Common myeloid progenitor, CD34-positive (primary cell): Measurements from ENCODE around the gene TRIM7.
"Not testable (repeated sequence)": the region's sequence is repeated elsewhere in the genome, so short reads cannot be mapped to it uniquely, and the experiment has no call there.

Experiments used
- CTCF ChIA-PET: fragments of 350-600 bp; sonication (Branson Sonifier 250); formaldehyde crosslinking; loops from one replicate; lab custom pipeline; 2021; ENCODE audit warnings: antibody characterized with exemption; lab: Charles Lee
- POLR2A ChIA-PET: fragments of 350-600 bp; sonication (Branson Sonifier 250); formaldehyde crosslinking; loops from one replicate; lab custom pipeline; 2021; ENCODE audit warnings: antibody characterized with exemption; lab: Charles Lee
- DNase-seq, 3 donors: peaks; one replicate each; pipeline versions ENCODE4 v3.0.0 to v3.0.0-alpha.2; 2013
- H3K27ac ChIP-seq, 2 experiments: 1 replicate in 1 of 2; 2 replicates in 1 of 2; pipeline ENCODE4 v1.7.0; 2013; ENCODE audit warnings: inconsistent platforms in 2 of 2, low read length in 2 of 2, mild to moderate bottlenecking in 2 of 2, low read depth in 1 of 2, moderate library complexity in 1 of 2; ENCODE audit not compliant: severe bottlenecking in 2 of 2, insufficient read depth in 1 of 2, poor library complexity in 1 of 2
- H3K27me3 ChIP-seq, 5 experiments: replicated peaks in 2 of 5; 1 replicate in 3 of 5; 2 replicates in 2 of 5; pipeline versions ENCODE4 v1.6.1 to v1.7.0; 2013; ENCODE audit warnings: low read length in 4 of 5, mild to moderate bottlenecking in 2 of 5, moderate library complexity in 2 of 5, inconsistent platforms in 1 of 5; ENCODE audit not compliant: insufficient read depth in 5 of 5, control insufficient read depth in 4 of 5
- H3K36me3 ChIP-seq, 4 experiments: 1 replicate in 2 of 4; 2 replicates in 2 of 4; pipeline versions ENCODE4 v1.6.1 to v1.7.0; 2013; ENCODE audit warnings: low read length in 3 of 4, control low read depth in 1 of 4, mild to moderate bottlenecking in 1 of 4; ENCODE audit not compliant: control insufficient read depth in 4 of 4, insufficient read depth in 4 of 4
- H3K4me1 ChIP-seq, 4 experiments: 1 replicate in 3 of 4; 2 replicates in 1 of 4; pipeline versions ENCODE4 v1.6.1 to v1.7.1; 2013; ENCODE audit warnings: low read length in 3 of 4, mild to moderate bottlenecking in 3 of 4, control low read depth in 1 of 4, inconsistent platforms in 1 of 4, moderate library complexity in 1 of 4; ENCODE audit not compliant: control insufficient read depth in 4 of 4, insufficient read depth in 4 of 4; ENCODE audit errors: control extremely low read depth in 1 of 4
- H3K4me3 ChIP-seq, 7 experiments: 1 replicate in 4 of 7; 2 replicates in 3 of 7; pipeline versions ENCODE4 v1.5.1 to v1.7.0; 2013; ENCODE audit warnings: mild to moderate bottlenecking in 7 of 7, low read length in 6 of 7, moderate library complexity in 6 of 7, inconsistent platforms in 2 of 7, low read depth in 2 of 7, control low read depth in 1 of 7; ENCODE audit not compliant: insufficient read depth in 4 of 7, control insufficient read depth in 1 of 7; ENCODE audit errors: extremely low read depth in 1 of 7
- H3K9me3 ChIP-seq, 5 experiments: 1 replicate in 4 of 5; 2 replicates in 1 of 5; pipeline versions ENCODE4 v1.6.1 to v1.7.1; 2013; ENCODE audit warnings: low read length in 4 of 5, mild to moderate bottlenecking in 2 of 5, inconsistent platforms in 1 of 5, low read depth in 1 of 5, moderate library complexity in 1 of 5; ENCODE audit not compliant: control insufficient read depth in 4 of 5, insufficient read depth in 2 of 5; ENCODE audit errors: control extremely low read depth in 1 of 5
- WGBS: methylation state at CpG from one replicate; pipeline ENCODE4 v1.1.5; 2013; ENCODE audit not compliant: insufficient coverage; 5-methylcytosine and 5-hydroxymethylcytosine counted together

The TRIM7 gene

DNA sequence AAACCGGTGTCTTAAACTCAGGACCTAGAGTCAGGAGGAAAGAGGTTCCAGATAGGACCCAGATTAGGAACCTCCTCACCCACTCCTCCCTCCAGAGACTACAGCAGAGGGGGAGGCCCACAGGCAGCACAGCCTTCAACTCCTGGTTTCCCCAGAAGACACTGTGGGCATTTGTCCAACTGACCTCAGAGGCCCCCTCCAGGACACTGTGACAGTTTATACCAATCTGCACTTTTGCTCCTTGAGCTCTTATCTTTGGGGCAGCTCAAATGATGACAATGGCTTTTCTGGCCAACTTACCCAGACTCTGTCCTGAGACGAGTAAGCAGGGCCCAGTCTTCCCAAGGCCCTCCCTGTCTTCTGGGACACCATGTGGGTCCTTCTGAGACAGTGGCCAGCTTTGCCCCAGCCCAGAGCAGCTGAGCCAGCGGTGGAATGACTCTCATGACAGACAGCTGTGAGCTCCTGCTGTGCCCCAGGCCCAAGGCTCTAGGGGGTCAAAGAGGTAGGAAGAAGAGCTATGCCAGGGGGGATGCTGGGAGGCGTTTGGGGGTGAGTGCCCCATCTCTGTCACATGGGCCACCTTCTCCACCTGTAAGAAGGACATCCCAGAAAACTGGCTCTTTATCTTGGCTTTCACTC lies 43.3 kb downstream of the TRIM7 start:
- 93% methylated on average over 1 of the region's 4 CpGs for WGBS
- Histone ChIP-seq H3K4me1 (peaks cover 0 to 19% (median 11%) of the 10 kb centered on the region in 4 experiments), H3K4me3 (peak overlapping the region in 3 of 7 experiments; percentile 26 to 52 (median 40)), H3K27ac (peak overlapping the region in 1 of 2 experiments; percentile 60), H3K9me3 (peaks cover 0 to 2% (median 0%) of the 10 kb centered on the region in 5 experiments), H3K27me3 (peaks cover 0 to 36% (median 5%) of the 10 kb centered on the region in 5 experiments), H3K36me3 (no peaks in the 10 kb centered on the region)
- CTCF ChIA-PET = interaction anchor here (0.6 to 1.3 kb wide), 4 partner anchors 9 to 340 kb away, joined by 3 to 9 read pairs (median 4); no protein-coding TSS in a partner anchor
- no peak for DNase-seq
- POLR2A ChIA-PET = no interaction called here

GRCh38 chr5:181160755-181161533 lies 44.1 kb downstream of the TRIM7 start:
- peaks cover 0 to 19% (median 11%) of the 10 kb centered on the region in 4 experiments for H3K4me1 ChIP-seq
- 36% methylated on average over 11 of the region's 48 CpGs for WGBS
- H3K27ac ChIP-seq = peak overlapping the region in 1 of 2 experiments; percentile 60
- CTCF ChIA-PET = interaction anchor here (0.6 to 1.3 kb wide), 5 partner anchors 10 to 340 kb away, joined by 3 to 9 read pairs (median 3); no protein-coding TSS in a partner anchor
- peaks cover 0 to 31% (median 5%) of the 10 kb centered on the region in 5 experiments for H3K27me3 ChIP-seq
- H3K4me3 ChIP-seq = peak overlapping the region in 3 of 7 experiments; percentile 26 to 52 (median 40)
- POLR2A ChIA-PET, H3K36me3 ChIP-seq, H3K9me3 ChIP-seq: not testable (repeated sequence)
- DNase-seq = peak in 2 of 3 donors; percentile 54 to 55

GRCh38 chr5:181160152-181160754 lies 44.7 kb downstream of the TRIM7 start:
- Histone ChIP-seq H3K9me3 (peaks cover 0 to 2% (median 0%) of the 10 kb centered on the region in 5 experiments), H3K4me3 (peak overlapping the region in 4 of 7 experiments; percentile 40 to 53 (median 50)), H3K27me3 (peaks cover 0 to 26% (median 5%) of the 10 kb centered on the region in 5 experiments), H3K4me1 (peaks cover 0 to 19% (median 11%) of the 10 kb centered on the region in 4 experiments), H3K27ac (peak overlapping the region in 1 of 2 experiments; percentile 79), H3K36me3 (no peaks in the 10 kb centered on the region)
- CTCF ChIA-PET = interaction anchor here (0.6 to 1.2 kb wide), 4 partner anchors 9 to 1054 kb away, joined by 3 to 5 read pairs (median 3); no protein-coding TSS in a partner anchor
- 88% methylated on average over 10 of the region's 21 CpGs for WGBS
- POLR2A ChIA-PET = no interaction called here
- peak; percentile 63 to 86 (median 85) for DNase-seq

GRCh38 chr5:181159286-181160151 lies 45.5 kb downstream of the TRIM7 start:
- H3K27ac ChIP-seq = peak overlapping the region in 1 of 2 experiments; percentile 79
- H3K9me3 ChIP-seq = peaks cover 0 to 2% (median 0%) of the 10 kb centered on the region in 5 experiments
- H3K4me3 ChIP-seq = peak overlapping the region in 1 of 7 experiments; percentile 49
- peak; percentile 63 to 66 (median 66) for DNase-seq
- no peaks in the 10 kb centered on the region for H3K36me3 ChIP-seq
- ChIA-PET CTCF (interaction anchor here (0.6 to 2.0 kb wide), 8 partner anchors 8 to 1054 kb away, joined by 3 to 5 read pairs (median 3); no protein-coding TSS in a partner anchor), POLR2A (no interaction called here)
- H3K27me3 ChIP-seq = peaks cover 0 to 21% (median 5%) of the 10 kb centered on the region in 5 experiments
- WGBS = 62% methylated on average over 15 of the region's 20 CpGs
- H3K4me1 ChIP-seq = peaks cover 0 to 19% (median 11%) of the 10 kb centered on the region in 4 experiments

GRCh38 chr5:181158869-181159268 lies 46.1 kb downstream of the TRIM7 start:
- DNase-seq = no peak
- H3K36me3 ChIP-seq = no peaks in the 10 kb centered on the region
- POLR2A ChIA-PET = no interaction called here
- H3K27me3 ChIP-seq = peaks cover 0 to 17% (median 5%) of the 10 kb centered on the region in 5 experiments
- no peak overlapping the region for H3K27ac ChIP-seq
- H3K9me3 ChIP-seq = no peaks in the 10 kb centered on the region
- peaks cover 0 to 19% (median 11%) of the 10 kb centered on the region in 4 experiments for H3K4me1 ChIP-seq
- CTCF ChIA-PET = interaction anchor here (1.0 to 2.0 kb wide), 6 partner anchors 8 to 367 kb away, joined by 3 to 5 read pairs (median 3); no protein-coding TSS in a partner anchor
- H3K4me3 ChIP-seq = no peak overlapping the region
- WGBS = 91% methylated on average over 2 of the region's 3 CpGs

DNA sequence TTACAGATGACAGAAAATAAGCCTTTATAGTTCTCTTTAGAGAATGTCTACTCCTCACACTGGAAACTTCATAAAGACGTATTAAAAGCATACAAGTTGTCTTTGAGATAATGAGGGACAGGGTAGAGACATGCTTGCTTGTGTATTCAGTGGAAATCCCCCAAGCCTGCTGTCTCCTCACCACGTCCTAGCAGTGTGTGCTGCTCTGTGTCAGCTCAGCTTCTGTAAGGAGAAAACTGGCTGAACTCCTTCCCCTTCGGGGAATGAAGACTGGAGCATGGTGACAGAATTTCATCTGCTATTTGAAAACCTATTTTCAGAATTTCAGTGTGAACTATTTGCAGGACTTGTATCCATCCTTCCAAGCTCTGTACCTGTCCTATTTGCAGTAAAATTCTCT lies 48.2 kb downstream of the TRIM7 start:
- ChIA-PET POLR2A (no interaction called here), CTCF (no interaction called here)
- no peak for DNase-seq
- Histone ChIP-seq H3K4me1 (peaks cover 0 to 15% (median 7%) of the 10 kb centered on the region in 4 experiments), H3K4me3 (no peak overlapping the region), H3K27me3 (peaks cover 0 to 10% (median 0%) of the 10 kb centered on the region in 5 experiments), H3K9me3 (no peaks in the 10 kb centered on the region), H3K27ac (no peak overlapping the region), H3K36me3 (no peaks in the 10 kb centered on the region)
- WGBS = 64% methylated on average over 3 of the region's 3 CpGs
